ENCODE measurements around the gene C1orf198.

- TF ChIP-seq CTCF (IDR thresholded peaks at IDR 0.05) (no peak), ELK1 (IDR thresholded peaks at IDR 0.05; ENCODE audit: low read depth, low read length) (no peak), POLR2A (IDR thresholded peaks at IDR 0.05; ENCODE audit: low read length) (peak; percentile 93), NR3C1 (IDR thresholded peaks at IDR 0.05) (no peak), SREBF2 (IDR thresholded peaks at IDR 0.05) (no peak)
Measured at GRCh38 chr1:230867903-230868735, at the start of gene C1orf198.
